ENCODE data around the gene COPA.

Gene COPA

DNA sequence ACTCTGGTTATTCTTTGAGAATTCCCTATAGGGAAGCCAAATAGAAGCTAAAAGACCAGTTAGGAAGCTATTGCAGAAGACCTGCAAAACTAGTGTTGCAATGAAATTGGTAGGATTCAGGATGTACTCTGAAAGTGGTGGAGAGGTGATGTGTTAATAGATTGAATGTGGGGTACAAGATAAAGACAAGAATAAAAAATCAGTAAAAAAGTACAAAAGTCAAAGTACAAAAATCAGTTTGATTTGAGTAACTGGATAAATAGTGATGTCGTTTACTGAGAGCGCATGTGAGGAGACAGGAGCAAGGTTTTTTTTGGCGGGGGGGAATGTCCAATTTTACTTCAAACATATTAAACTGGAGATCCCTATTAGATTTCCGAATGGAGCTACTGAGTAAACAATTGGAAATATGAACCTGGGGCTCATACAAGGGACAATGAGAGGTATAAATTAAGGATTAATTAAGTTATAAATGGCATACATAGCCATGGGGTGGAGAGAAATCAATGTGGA is 78.2 kb downstream of the COPA start:
- DNase-seq (ENCODE audit: low read depth in 2 of 2) = no peak

DNA sequence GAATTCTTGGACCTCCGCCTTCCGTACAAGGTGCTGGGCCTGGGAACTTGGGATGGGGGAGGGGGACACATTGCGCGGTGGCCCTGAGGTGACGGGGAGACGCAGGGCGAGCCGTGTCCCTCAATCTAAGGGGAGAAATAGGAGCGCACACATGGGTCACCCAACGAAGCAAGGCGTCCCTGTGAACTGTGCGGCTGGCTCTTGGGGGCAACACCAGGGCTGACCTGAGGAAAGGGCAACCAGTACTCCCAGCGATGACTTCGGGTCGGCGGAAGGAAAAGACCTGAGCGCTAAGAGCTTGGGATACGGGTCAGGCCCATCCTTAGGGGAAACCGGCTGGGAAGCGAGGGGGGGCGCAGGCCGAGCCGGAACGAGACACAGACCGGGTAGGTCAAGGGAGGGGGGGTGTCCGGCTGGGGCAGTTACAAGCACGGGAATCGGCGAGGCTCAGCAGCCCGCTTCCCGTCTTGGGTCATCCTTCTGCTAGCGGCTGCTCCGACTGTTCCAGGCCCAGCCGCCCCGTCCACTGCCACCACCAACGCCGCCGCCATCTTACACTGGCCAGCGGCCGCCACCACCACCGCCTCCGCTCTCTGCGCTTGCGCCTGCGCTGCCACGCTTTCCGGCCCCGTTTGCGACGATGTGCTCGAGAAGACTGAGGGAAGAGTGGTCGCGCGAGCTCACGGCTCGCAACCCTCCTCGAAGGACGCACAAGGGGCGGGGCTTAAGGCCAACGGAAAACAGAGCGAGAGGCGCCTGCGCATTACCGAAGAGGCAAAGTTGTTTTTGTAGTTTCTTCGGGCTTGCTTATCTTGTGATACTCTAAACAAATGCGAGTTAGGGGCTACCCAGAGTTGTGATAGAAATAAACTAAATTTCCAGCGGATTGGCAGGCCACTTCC is 80.9 kb downstream of the COPA start, which contains the start of gene DCAF8:
DCAF8 (minus strand) TSS at position 657 of the 902 bp plus-strand sequence. CDS start 18,541 bp downstream, outside the sequence.
- peak; percentile 92 to 94 for DNase-seq (ENCODE audit: low read depth in 2 of 2)

DNA sequence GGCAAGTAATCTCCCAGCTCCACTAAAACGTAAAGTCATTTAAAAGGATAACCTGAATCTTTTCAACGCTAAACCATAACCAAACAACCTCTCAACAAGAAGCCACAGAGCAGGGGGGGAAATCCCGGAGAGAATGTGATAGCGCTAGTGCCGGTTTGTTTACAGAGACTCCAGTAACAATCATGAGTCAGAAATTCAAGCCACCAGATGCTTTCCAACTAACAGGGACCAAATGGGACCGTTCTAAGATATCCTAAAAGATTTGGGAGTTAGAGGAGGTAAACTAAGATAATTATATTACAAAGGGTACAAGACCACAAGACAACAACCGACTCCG is 81.5 kb downstream of the COPA start:
- peak; percentile 42 to 58 for DNase-seq (ENCODE audit: low read depth in 2 of 2)

DNA sequence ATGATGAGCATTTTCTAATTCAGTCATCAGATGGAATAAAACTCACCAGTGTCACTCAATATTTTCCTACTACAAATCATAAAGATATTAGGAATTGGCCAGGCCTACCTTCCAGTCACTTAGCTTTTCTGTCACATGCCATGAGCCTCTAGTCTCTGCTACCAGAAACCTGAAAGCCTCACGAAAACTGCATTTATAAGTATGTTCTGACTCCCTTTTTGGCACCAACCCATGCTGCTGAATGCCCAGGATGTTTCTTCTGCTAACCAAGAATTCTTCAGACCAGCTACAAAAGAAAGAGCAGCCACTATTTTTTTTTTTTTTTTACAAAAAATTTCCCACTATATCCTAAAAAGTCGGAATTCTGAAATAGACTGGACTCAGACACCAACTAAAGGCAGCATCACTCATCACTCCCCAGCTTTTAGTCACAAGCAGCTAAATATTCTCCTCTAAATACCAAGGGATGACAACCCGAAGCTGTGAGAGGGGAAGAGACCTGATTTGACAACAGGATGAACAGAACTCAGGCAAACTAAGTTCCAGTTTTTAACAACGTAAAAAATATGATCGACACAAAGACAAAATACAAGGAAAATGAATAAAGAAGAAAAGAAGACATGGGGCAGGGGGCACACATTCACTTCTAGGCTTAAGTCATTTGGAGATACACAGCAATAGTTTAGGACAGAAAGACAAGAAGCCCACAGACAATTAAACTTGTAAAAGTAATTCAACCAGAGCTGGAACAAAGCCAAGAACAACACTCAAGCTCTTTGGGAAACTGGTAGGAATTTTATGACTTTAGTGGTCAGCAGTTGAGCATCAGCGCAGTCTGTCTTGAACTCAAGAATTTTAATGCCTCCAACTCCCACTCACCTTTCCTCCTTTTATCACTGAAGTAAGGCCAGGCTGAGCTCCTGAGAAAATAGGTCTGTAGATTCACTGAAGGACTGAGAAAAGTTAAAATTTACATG is 82.4 kb downstream of the COPA start:
- DNase-seq (ENCODE audit: low read depth in 2 of 2) = no peak

DNA sequence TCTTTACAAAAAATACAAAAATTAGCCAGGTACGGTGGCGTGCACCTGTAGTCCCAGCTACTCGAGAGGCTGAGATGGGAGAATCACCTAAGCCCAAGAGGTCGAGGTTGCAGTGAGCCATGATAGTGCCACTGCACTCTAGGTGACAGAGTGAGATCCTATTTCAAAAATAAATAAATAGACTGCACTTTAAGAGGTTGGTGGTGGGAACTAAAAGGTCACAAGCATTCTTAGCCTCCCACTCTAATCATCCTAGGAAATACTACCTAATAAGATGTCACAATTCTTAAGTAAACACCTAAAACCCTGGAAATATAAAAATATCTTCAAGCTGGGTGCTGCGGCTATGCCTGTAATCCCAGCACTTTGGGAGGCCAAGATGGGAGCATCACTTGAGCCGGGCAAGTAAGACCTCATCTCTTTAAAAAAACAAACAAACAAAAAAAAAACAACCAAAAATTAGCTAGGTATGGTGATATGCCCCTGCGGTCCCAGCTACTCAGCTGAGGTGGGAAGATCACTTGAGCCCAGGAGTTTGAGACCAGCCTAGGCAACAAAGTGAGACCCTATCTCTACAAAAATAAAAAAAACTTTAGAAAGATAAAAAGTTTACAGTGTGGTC is 84.8 kb downstream of the COPA start:
- DNase-seq (ENCODE audit: low read depth in 2 of 2) = no peak

DNA sequence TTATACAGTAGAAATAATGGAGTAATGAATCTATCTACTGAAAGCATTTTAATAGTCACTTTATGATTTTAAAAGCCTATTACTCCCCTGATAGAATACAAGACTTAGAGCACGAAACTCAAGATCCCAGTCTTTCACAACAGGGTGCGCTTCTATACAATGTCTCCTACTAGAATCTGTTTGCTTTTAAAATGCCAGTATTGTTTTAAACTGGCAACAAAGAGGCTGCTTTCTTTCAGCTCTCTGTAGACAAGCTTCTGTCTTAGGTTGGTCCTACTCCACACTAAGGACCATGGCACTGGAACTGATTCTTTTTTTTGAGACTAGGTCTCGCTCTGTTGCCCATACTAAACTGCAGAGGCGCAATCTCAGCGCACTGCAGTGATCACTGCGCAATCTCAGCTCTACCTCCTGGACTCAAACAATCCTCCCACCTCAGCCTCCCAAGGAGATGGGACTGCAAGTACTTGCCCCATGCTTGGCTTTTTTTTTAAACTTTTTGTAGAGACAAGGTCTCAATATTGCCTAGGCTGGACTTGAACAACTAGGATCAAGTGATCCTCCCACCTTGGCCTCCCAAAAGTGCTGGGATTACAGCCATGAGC is 85.5 kb downstream of the COPA start:
- DNase-seq (ENCODE audit: low read depth in 2 of 2) = no peak

DNA sequence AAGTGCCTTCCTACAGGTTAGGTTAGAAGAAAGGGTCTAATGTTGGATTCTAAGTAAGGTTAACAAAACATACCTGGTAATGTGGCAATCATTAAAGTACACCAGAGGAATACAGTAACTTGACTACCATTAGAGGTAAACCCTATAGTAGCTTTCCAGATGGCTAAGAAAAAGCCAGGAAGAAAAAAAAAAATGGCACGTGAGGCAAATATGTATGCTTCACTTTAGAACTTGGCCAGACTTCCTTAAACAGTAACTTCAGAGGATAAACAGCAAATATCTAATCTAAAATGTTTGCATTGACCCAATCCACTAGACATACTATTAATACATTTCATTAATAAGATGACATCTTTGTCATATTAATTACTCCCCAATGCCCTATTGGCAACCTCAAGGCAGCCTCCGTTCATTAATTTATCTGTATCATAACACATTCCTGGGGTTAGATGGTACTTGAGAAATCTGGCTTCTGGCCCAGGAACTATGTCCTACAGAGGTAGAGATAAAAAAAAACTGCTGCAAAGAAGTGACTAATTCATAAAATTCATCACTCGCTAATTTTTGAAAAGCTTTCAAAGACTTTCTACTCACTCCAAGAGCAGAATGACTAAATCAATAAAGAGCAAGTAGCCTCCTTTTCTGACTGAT is 86.5 kb downstream of the COPA start:
- no peak for DNase-seq (ENCODE audit: low read depth in 2 of 2)

DNA sequence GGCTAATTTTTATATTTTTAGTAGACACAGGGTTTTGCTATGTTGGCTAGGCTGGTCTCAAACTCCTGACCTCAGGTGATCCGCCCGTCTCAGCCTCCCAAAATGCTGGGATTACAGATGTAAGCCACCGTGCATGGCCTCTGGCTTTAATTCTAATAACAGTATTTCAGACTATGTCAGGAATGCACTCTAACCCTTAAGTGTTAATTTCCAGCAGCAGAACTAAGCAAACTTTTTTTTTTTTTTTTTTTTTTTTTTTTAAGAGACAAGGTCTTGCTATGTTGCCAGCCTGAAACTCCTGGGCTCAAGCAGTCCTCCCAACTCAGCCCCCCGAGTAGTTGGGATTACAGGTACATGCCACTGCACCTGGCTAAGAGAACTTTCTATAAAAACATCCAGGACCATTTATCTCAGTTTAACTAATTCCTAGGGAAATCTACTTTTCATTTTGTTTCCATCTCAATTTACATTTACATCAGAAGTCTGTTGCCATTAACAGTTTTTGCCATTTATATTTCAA is 87.2 kb downstream of the COPA start:
- no peak for DNase-seq (ENCODE audit: low read depth in 2 of 2)

DNA sequence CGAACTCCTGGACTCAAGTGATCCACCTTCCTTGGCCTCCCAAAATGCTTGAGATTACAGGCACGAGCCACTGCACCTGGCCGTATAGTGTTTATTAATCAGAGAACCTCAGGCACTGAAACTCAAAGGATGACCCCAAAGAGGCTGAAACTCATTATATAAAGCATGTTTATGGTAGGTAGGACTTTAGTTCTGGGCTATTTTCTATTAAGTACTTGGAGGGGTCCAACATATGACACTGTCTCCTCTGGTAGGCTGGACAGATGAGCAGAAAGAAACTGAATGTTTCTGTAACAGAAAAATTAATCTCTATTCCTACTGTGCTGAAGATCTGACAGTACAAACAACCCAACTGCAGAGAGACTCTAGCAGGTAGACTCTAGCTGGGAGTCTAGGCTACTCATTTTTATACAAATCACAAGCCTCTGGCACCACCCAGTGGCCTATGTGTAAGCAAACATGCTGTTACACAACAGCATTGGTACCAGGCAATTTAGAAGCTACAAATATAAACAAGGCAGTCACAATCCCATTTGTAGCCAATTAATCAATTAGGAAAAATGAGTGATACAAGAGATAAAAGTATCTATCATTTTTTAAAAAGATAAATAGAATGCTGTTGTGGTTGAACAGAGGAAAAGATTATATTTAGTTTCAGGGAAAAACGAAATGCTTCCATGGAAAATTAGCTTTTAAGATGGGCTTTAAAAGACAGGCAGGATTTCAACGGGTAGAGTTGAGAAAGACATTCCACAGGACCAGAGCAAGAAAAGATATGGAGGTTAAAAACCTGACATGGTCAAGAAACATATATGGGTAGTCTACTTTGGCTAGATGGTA is 91.1 kb downstream of the COPA start:
- DNase-seq (ENCODE audit: low read depth in 2 of 2) = peak in 1 of 2 donors; percentile 33

DNA sequence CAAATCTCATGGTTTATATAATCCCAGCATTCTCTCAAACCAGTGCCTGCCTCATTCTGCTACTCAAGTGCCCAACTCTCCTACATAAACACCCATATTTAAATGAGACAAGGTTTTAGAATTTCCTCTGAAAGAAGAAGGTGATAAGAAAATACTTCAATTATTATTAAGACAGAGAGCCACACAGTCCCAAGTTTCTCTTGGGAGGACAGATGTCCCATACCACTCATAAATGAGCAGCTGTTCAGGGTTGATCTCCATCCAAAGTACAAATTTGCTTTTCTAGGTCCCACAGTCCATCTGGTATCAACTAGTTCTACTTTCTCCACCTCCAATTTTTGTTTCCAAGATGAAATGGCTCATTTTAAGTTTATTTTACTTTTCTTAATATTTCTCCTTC is 92.0 kb downstream of the COPA start:
- no peak for DNase-seq (ENCODE audit: low read depth in 2 of 2)

DNA sequence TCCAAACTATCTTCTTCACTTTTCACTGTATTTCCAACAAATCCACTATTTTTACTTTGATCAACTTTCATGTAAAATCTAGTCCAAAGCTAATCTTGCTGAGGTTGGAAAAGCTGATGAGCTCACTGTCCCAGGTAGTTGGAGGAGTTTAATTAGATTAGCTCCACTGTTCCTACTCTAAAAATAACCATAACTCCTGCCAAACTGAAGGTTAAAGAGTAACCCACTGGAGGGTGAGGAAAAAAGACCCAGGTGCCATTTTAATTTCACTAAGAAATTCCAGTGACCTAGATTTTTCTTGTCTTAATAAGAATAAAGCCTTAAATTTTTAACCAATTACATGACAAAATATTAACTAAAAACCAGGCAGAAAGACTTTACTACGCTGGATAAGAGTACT is 96.0 kb downstream of the COPA start:
- DNase-seq (ENCODE audit: low read depth in 2 of 2) = no peak

DNA sequence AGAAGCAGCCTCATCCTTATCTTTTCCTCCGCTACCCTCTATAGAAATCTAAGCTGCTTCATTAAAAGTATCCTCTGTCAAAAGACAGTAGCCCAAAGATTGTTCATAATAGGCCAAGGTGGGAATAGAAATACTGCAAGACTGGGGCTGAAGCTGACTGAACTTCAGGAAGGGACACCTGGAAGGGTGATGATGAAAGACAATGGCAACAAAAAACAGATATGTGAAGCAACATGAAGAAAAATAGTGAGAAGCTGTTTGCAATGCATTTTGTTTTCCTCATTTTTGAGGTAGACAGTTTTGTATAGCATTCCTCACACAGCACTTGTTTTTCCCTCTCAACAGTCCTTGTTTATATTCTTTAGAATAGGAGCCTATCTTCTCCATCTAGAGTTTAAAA is 97.6 kb downstream of the COPA start:
- DNase-seq (ENCODE audit: low read depth in 2 of 2) = no peak

DNA sequence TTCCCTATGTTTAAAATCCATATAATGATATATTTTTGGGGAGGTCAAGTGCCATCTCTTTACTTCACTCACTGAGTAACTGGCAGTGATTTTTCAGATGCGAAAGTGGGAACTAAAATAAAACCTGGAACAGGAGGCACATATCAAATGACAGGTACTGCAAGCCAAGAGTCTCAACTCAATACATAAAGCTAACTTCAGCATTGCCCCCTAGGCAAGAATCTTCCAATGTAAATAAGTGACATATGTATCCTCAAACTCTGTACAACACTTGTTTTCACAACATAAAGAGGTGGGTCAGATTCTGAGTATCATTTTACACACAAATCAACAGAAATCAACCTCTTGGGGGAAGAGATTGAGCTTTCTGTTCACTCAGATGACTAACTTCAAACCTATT is 98.8 kb downstream of the COPA start:
- no peak for DNase-seq (ENCODE audit: low read depth in 2 of 2)

DNA sequence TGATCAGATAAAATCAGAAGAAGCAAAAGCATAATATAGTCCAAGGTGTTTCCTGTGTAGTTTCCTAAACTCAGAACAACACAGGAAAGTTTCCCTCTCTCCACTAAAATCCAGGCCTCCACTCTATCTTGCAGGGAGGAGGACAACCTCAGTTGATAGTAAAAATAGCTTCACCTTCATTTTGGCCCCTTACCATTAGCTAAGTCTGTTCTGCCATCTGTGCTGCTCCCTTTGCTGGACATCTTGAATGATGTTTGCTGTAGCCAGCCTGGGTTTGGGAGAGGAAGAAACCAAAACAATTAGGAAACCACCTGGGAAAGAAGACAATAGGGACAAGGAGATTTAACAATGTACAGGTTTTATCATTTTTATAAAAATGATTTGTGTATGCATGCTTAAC is 99.3 kb downstream of the COPA start:
- DNase-seq (ENCODE audit: low read depth in 2 of 2) = no peak

DNA sequence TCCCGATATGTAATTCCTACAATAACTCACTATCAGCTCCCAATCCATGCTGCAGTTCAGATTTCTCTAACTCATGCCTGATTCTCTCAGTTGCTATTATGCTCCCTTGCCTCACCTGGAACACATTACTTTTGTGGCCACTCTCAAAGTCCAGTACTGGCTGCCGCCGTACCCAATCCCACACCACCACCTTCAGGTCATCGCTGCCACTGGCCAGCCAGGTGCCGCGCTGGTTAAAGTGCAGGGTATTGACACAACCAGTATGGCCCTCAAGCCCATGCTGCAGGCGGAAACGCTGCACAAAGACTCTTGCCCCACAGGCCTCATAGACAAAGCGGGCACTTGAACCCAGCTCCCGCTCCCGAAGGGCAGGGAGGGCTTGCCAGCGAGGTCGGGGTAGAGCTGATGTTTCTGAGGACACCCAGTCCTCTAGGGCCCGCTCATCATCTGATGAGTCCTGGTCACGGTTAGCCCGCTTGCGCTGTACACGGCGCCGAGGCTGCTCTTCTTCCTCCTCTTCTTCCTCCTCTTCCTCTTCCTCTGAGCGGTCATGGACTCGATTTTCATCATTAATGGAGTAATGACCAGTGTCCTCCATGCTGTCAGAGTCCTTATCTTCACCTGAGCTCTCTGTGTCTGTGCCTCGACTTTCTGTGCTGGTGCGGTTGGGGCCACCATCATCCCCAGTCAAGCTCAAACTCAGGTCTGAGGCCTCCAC is 103.3 kb downstream of the COPA start:
- no peak for DNase-seq (ENCODE audit: low read depth in 2 of 2)
